ENCODE data around the gene RNF166. TPM values are rescaled to one million over a fixed set of nuclear protein-coding genes. Genes with fewer than 3 reads are reported as not detected.

RNF166 gene
- total RNA-seq, 1 experiment from 2014 or later: 33.3 TPM

- DNase-seq: no peak
- Mint-ChIP-seq H3K27ac (ENCODE audit: unreplicated experiment) (no peak overlapping the region), H3K36me3 (ENCODE audit: insufficient read depth, unreplicated experiment) (peaks cover 46% of the 10 kb centered on the region), H3K4me3 (ENCODE audit: low read depth, unreplicated experiment) (no peak overlapping the region), H3K9me3 (ENCODE audit: low read depth, unreplicated experiment) (no peaks in the 10 kb centered on the region), H3K27me3 (ENCODE audit: unreplicated experiment) (no peaks in the 10 kb centered on the region), H3K4me1 (ENCODE audit: low read depth, unreplicated experiment) (peaks cover 1% of the 10 kb centered on the region)
- no TSS peak for BruUV-seq (replicated peaks)
- intact Hi-C loops (cut with micrococcal nuclease; ENCODE audit: unreplicated experiment): no loop called here
- no peak for TF ChIP-seq CTCF (IDR thresholded peaks at IDR 0.05; ENCODE audit: unreplicated experiment)
- CTCF ChIA-PET: no interaction called here
Observed at GRCh38 chr16:88740727-88741055, 34.5 kb upstream of the RNF166 start.

GRCh38 chr16:88739977-88740726 lies 33.9 kb upstream of the RNF166 start:
- BruUV-seq (replicated peaks): no TSS peak
- Mint-ChIP-seq H3K9me3 (ENCODE audit: low read depth, unreplicated experiment) (no peaks in the 10 kb centered on the region), H3K4me1 (ENCODE audit: low read depth, unreplicated experiment) (no peaks in the 10 kb centered on the region), H3K27ac (ENCODE audit: unreplicated experiment) (no peak overlapping the region), H3K27me3 (ENCODE audit: unreplicated experiment) (no peaks in the 10 kb centered on the region), H3K36me3 (ENCODE audit: insufficient read depth, unreplicated experiment) (peaks cover 49% of the 10 kb centered on the region), H3K4me3 (ENCODE audit: low read depth, unreplicated experiment) (no peak overlapping the region)
- no peak for DNase-seq
- TF ChIP-seq CTCF (IDR thresholded peaks at IDR 0.05; ENCODE audit: unreplicated experiment): no peak
- CTCF ChIA-PET: interaction anchor here (0.7 kb wide), 1 partner anchor 181 kb away, joined by 4 read pairs; no protein-coding TSS in a partner anchor
- intact Hi-C loops (cut with micrococcal nuclease; ENCODE audit: unreplicated experiment): loop anchor here (5.0 kb wide), 1 partner anchor 477 kb away; the partner anchor contains the start of gene ZNF778

GRCh38 chr16:88739139-88739976 lies 33.1 kb upstream of the RNF166 start:
- CTCF ChIA-PET: interaction anchor here (0.7 kb wide), 1 partner anchor 182 kb away, joined by 4 read pairs; no protein-coding TSS in a partner anchor
- H3K4me1 Mint-ChIP-seq (ENCODE audit: low read depth, unreplicated experiment): no peaks in the 10 kb centered on the region
- H3K27ac Mint-ChIP-seq (ENCODE audit: unreplicated experiment): no peak overlapping the region
- intact Hi-C loops (cut with micrococcal nuclease; ENCODE audit: unreplicated experiment): loop anchor here (5.0 kb wide), 1 partner anchor 478 kb away; the partner anchor contains the start of gene ZNF778
- no peak for TF ChIP-seq CTCF (IDR thresholded peaks at IDR 0.05; ENCODE audit: unreplicated experiment)
- DNase-seq: no peak
- H3K27me3 Mint-ChIP-seq (ENCODE audit: unreplicated experiment): no peaks in the 10 kb centered on the region
- no peaks in the 10 kb centered on the region for H3K9me3 Mint-ChIP-seq (ENCODE audit: low read depth, unreplicated experiment)
- peaks cover 54% of the 10 kb centered on the region for H3K36me3 Mint-ChIP-seq (ENCODE audit: insufficient read depth, unreplicated experiment)
- no TSS peak for BruUV-seq (replicated peaks)
- H3K4me3 Mint-ChIP-seq (ENCODE audit: low read depth, unreplicated experiment): no peak overlapping the region

GRCh38 chr16:88738151-88739084 lies 32.2 kb upstream of the RNF166 start:
- CTCF ChIA-PET: interaction anchor here (0.9 to 3.2 kb wide), 3 partner anchors 25 to 429 kb away, joined by 7 to 39 read pairs (median 7); partner anchors contain the start of gene PIEZO1
- no peak for TF ChIP-seq CTCF (IDR thresholded peaks at IDR 0.05; ENCODE audit: unreplicated experiment)
- intact Hi-C loops (cut with micrococcal nuclease; ENCODE audit: unreplicated experiment): loop anchor here (5.0 kb wide), 1 partner anchor 479 kb away; the partner anchor contains the start of gene ZNF778
- BruUV-seq (replicated peaks): no TSS peak
- H3K27ac Mint-ChIP-seq (ENCODE audit: unreplicated experiment): no peak overlapping the region
- DNase-seq: no peak
- no peak overlapping the region for H3K4me3 Mint-ChIP-seq (ENCODE audit: low read depth, unreplicated experiment)
- no peaks in the 10 kb centered on the region for H3K4me1 Mint-ChIP-seq (ENCODE audit: low read depth, unreplicated experiment)
- no peaks in the 10 kb centered on the region for H3K27me3 Mint-ChIP-seq (ENCODE audit: unreplicated experiment)
- no peaks in the 10 kb centered on the region for H3K9me3 Mint-ChIP-seq (ENCODE audit: low read depth, unreplicated experiment)
- peaks cover 53% of the 10 kb centered on the region for H3K36me3 Mint-ChIP-seq (ENCODE audit: insufficient read depth, unreplicated experiment)
